ENCODE measurements around the gene SENP2.

GRCh38 chr3:185582871-185583270 lies 3.2 kb upstream of the SENP2 start:
- TF ChIP-seq CTCF (IDR thresholded peaks at IDR 0.05) = no peak
- TF ChIP-seq POLR2A (IDR thresholded peaks at IDR 0.05) = no peak
